Measurements from ENCODE around the gene ACACB. TPM values are rescaled to one million over a fixed set of nuclear protein-coding genes. Genes with fewer than 3 reads are reported as not detected.

The ACACB gene
- total and polyA plus RNA-seq, 8 donors = 12.5 to 21.3 (median 15.8) TPM

- Histone ChIP-seq H3K27ac (no peak overlapping the region), H3K9me3 (no peaks in the 10 kb centered on the region), H3K27me3 (peaks cover 0 to 5% of the 10 kb centered on the region in 2 donors), H3K36me3 (no peaks in the 10 kb centered on the region), H3K4me1 (peaks cover 0 to 4% of the 10 kb centered on the region in 2 donors), H3K4me3 (no peak overlapping the region)
- ATAC-seq (peak; percentile 60), DNase-seq (peak in 2 of 4 donors; percentile 10 to 43)
- intact Hi-C loops (cut with DNase I) = no loop called here
- no peak for TF ChIP-seq CTCF (IDR thresholded peaks at IDR 0.05)
Measured at GRCh38 chr12:109277899-109278762, 161.7 kb downstream of the ACACB start.

- H3K4me3 ChIP-seq = no peak overlapping the region
- H3K4me1 ChIP-seq = peaks cover 0 to 4% of the 10 kb centered on the region in 2 donors
- no peaks in the 10 kb centered on the region for H3K27me3 ChIP-seq
- H3K9me3 ChIP-seq = no peaks in the 10 kb centered on the region
- no peak overlapping the region for H3K27ac ChIP-seq
- no peak for TF ChIP-seq CTCF (IDR thresholded peaks at IDR 0.05)
- H3K36me3 ChIP-seq = no peaks in the 10 kb centered on the region
- intact Hi-C loops (cut with DNase I) = no loop called here
- DNase-seq = no peak
- ATAC-seq = no peak
Measured at GRCh38 chr12:109278912-109279311, 162.5 kb downstream of the ACACB start.

GRCh38 chr12:109279525-109279924, 163.1 kb downstream of the ACACB start:
- no peaks in the 10 kb centered on the region for H3K27me3 ChIP-seq
- no peak for ATAC-seq
- H3K4me1 ChIP-seq = peaks cover 0 to 4% of the 10 kb centered on the region in 2 donors
- no peak overlapping the region for H3K27ac ChIP-seq
- no peaks in the 10 kb centered on the region for H3K9me3 ChIP-seq
- H3K4me3 ChIP-seq = no peak overlapping the region
- H3K36me3 ChIP-seq = no peaks in the 10 kb centered on the region
- DNase-seq = no peak
- intact Hi-C loops (cut with DNase I) = no loop called here
- no peak for TF ChIP-seq CTCF (IDR thresholded peaks at IDR 0.05)

- DNase-seq = no peak
- no peak overlapping the region for H3K27ac ChIP-seq
- intact Hi-C loops (cut with DNase I) = no loop called here
- TF ChIP-seq CTCF (IDR thresholded peaks at IDR 0.05) = no peak
- H3K4me1 ChIP-seq = peaks cover 0 to 4% of the 10 kb centered on the region in 2 donors
- ATAC-seq = no peak
- H3K27me3 ChIP-seq = no peaks in the 10 kb centered on the region
- H3K36me3 ChIP-seq = no peaks in the 10 kb centered on the region
- H3K4me3 ChIP-seq = no peak overlapping the region
- H3K9me3 ChIP-seq = no peaks in the 10 kb centered on the region
Measured at GRCh38 chr12:109281452-109281851, 165.1 kb downstream of the ACACB start.

GRCh38 chr12:109284392-109284791, 168.0 kb downstream of the ACACB start:
- no peak for ATAC-seq
- Histone ChIP-seq H3K4me3 (no peak overlapping the region), H3K4me1 (no peaks in the 10 kb centered on the region), H3K9me3 (no peaks in the 10 kb centered on the region), H3K27ac (no peak overlapping the region), H3K36me3 (no peaks in the 10 kb centered on the region), H3K27me3 (peaks cover 0 to 17% of the 10 kb centered on the region in 2 donors)
- intact Hi-C loops (cut with DNase I) = no loop called here
- DNase-seq = no peak
- TF ChIP-seq CTCF (IDR thresholded peaks at IDR 0.05) = no peak
